GM12878 (cell line): Measurements from ENCODE around the gene POU2F3.

Experiments
- CHD2 ChIP-seq: IDR thresholded peaks from 2 replicates; pipeline ENCODE4 v1.6.1; 2011; ENCODE audit warnings: low read depth, low read length, improper control_type of control experiment, borderline replicate concordance
- CTCF ChIP-seq, 3 experiments: IDR thresholded peaks in 2 of 3; conservative IDR thresholded peaks in 1 of 3; 2 replicates each; pipeline ENCODE4 v1.5.1; 2011; ENCODE audit warnings: low read depth in 3 of 3, low read length in 3 of 3, mild to moderate bottlenecking in 3 of 3, control low read depth in 2 of 3, moderate library complexity in 2 of 3, inconsistent platforms in 1 of 3, mixed read lengths in 1 of 3; ENCODE audit not compliant: control insufficient read depth in 2 of 3, insufficient read depth in 1 of 3; ENCODE audit errors: extremely low read depth in 1 of 3
- EED ChIP-seq: sonication (generic); IDR thresholded peaks from 2 replicates; pipeline ENCODE4 v1.6.1; 2016; ENCODE audit warnings: antibody characterized with exemption, low read depth
- FOXM1 ChIP-seq: IDR thresholded peaks from 2 replicates; pipeline ENCODE4 v1.6.1; 2012; ENCODE audit warnings: low read depth, mild to moderate bottlenecking, inconsistent platforms, low read length, moderate library complexity
- POLR2A ChIP-seq: IDR thresholded peaks from 2 replicates; pipeline ENCODE4 v1.6.1; 2011; ENCODE audit warnings: low read depth, mild to moderate bottlenecking, low read length
- POLR2AphosphoS5 ChIP-seq: IDR thresholded peaks from 2 replicates; pipeline ENCODE4 v1.6.1; 2011; ENCODE audit warnings: mild to moderate bottlenecking, low read length, inconsistent platforms
- RFX5 ChIP-seq: IDR thresholded peaks from 2 replicates; pipeline ENCODE4 v1.6.1; 2011; ENCODE audit warnings: low read depth, low read length, improper control_type of control experiment
- USF2 ChIP-seq: IDR thresholded peaks from 2 replicates; pipeline ENCODE4 v1.6.1; 2011; ENCODE audit warnings: low read depth, low read length, improper control_type of control experiment, borderline replicate concordance
- ZSCAN29 ChIP-seq: fragments of 450-650 bp; IDR thresholded peaks from 2 replicates; pipeline ENCODE4 v1.6.1; 2017; ENCODE audit warnings: mild to moderate bottlenecking, moderate library complexity

GRCh38 chr11:120295099-120295498 is 55.2 kb downstream of the POU2F3 start:
- TF ChIP-seq EED (no peak), POLR2AphosphoS5 (no peak), USF2 (no peak), FOXM1 (no peak), RFX5 (no peak), ZSCAN29 (no peak), CTCF (IDR thresholded peaks at IDR 0.05 in 2 of 3, conservative IDR thresholded peaks at IDR 0.05 in 1 of 3; ENCODE audit: control insufficient read depth in 2 of 3, extremely low read depth in 1 of 3, insufficient read depth in 1 of 3, low read depth in 3 of 3, low read length in 3 of 3) (no peak), CHD2 (no peak), POLR2A (no peak)
